HPDE6-E6E7 (cell line): ENCODE data around the gene EPX.

Source experiments
- DNase-seq: peaks from one replicate; pipeline ENCODE4 v3.0.0; 2011; ENCODE audit warnings: missing footprints; ENCODE audit errors: extremely low spot score

EPX gene

DNA sequence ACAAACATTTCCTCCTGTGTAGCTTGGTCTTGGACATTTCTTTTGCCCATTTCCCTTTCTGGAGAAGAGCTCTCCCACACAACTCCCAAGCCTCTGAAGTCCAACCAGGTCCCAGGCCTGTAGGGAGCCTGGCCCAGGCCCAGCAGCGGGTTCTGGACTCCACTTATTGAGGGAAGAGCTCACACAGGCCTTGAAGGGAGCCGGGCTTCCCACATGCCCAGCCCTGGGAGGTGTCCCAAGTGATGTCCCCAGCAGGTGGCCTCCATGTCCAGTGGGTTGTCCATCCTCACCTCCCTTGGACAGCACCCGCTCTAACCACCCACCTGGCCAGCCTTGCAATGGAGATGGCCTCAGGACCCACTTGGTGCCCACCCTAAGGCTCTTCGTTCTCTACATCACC lies 5.9 kb upstream of the EPX start:
- DNase-seq: no peak

GRCh38 chr17:58187063-58187462 lies 5.5 kb upstream of the EPX start:
- no peak for DNase-seq

- no peak for DNase-seq
Measured at GRCh38 chr17:58187675-58188074, 4.9 kb upstream of the EPX start.

- DNase-seq: peak; percentile 77
Measured at GRCh38 chr17:58189436-58190146, 2.9 kb upstream of the EPX start.

DNA sequence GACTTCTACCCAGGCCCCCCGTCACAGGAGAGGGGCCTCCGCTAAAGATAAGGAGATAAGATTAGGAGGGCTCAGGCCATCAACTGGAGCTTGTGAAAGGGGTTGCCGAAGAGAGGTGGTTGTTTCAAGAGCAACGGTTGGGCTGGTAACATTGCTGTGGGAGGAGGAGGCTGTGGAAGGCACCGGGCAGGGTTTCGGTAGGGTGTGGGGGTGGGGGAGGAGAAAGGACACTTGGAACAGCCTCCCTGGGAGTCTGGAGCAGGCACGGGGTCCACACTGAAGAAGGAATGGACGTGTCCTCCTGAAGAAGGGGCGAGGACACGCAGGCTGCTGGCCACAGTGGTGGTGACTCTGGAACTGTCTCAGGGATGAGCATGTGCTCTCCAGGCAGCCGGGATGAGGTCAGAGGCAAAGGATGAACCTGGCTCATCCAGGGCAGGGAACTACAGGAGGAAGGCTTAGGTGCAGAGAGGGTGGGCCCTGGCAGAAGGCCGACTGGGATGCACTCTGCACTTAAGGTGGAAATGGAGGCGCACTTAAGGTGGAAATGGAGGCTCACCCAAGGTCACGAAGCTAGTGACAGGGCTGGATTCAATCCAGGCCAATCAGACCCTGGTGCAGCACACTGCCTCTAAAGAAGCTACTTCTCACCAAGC lies 1.2 kb upstream of the EPX start:
- no peak for DNase-seq

DNA sequence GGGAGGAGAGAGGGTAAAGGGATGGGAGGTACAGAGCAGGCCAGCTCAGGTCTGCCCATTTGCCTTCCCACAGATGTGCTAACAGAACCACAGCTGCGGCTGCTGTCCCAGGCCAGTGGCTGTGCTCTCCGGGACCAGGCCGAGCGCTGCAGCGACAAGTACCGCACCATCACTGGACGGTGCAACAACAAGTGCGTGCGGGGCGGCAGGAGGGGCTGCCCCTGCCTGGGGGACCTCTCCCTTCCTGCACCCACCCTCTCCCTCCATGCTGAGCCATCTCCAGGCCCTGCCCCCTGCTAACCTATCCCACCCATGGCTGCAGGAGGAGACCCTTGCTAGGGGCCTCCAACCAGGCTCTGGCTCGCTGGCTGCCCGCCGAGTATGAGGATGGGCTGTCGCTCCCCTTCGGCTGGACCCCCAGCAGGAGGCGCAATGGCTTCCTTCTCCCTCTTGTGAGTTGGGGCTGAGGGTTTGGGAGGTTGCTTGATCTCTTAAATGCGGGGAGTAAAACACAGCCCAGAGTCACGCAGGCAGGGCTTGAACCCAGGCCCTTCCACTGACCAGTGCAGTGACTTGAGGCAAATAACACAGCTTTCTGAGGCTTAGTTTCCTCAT lies 1.2 kb downstream of the EPX start:
- DNase-seq: no peak

- DNase-seq: no peak
Measured at GRCh38 chr17:58195518-58196123, 3.1 kb downstream of the EPX start.

DNA sequence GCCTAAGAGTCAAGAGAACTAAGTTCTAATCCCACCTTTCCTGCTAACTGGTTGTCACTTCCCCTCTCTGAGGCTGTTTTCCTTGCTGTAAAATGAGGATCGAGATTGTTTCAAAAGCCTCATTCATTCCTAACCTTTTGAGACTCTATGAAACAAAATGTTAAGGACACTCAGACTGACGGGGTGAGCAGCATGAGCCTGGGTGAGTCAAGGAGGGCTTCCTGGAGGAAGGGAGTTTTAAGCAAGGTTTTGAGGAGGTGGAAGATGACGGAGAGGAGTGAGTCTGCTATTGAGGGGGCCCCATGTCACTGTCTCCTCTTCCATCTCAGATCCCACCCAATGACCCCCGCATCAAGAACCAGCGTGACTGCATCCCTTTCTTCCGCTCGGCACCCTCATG lies 4.1 kb downstream of the EPX start:
- DNase-seq: no peak

- DNase-seq: peak; percentile 34
Measured at GRCh38 chr17:58200024-58200633, 7.6 kb downstream of the EPX start.

DNA sequence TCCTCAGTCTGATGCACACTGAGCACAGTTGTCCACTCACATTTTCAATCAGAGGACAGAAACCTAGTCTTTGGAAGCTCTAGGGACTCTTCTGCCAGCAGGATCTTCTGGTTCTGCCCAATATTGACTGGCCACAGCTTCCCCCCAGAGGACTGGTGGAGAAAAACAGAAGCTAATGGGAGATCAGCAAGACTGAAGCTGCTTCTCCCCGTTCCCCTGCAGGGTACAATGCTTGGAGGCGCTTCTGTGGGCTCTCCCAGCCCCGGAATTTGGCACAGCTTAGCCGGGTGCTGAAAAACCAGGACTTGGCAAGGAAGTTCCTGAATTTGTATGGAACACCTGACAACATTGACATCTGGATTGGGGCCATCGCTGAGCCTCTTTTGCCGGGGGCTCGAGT lies 10.3 kb downstream of the EPX start:
- DNase-seq: no peak

GRCh38 chr17:58204796-58205195 lies 12.3 kb downstream of the EPX start:
- DNase-seq: no peak

- DNase-seq: no peak
Measured at GRCh38 chr17:58205936-58206335, 13.4 kb downstream of the EPX start.

DNA sequence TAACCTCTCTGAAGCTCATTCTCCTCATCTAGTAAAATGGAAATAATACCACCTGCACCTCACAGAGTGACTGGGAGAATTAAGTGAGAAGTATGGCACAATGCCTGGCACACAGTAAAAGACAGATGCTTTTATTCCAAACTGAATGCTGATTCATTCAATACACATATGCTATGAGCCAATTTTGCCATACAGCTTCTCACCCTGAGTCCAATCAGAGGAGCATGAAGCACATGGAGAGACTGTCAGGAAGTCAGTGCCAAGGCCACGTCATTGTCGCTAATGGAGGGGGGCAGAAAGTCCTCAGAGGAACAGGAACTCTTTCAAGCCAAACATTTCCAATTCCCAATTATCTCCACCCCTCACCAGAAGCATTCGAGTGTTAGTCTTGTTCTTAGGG lies 14.9 kb downstream of the EPX start:
- no peak for DNase-seq

DNA sequence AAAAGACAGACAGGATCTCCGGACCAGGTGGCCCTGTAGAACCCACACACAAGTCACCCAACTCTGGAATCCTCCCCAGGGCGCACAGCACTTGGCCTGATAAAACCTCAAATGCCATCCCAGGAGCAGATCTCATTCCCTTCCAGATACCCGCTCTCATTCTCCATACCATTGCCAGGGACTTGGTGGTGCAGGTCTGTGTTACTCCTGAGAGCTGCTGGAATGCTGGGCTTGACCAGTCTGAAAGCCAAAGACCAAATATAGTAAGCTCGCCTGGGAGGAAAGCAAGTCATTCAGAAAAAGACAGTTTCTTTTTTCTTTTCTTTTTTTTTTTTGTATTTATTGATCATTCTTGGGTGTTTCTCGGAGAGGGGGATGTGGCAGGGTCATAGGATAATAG lies 15.8 kb downstream of the EPX start:
- no peak for DNase-seq

DNA sequence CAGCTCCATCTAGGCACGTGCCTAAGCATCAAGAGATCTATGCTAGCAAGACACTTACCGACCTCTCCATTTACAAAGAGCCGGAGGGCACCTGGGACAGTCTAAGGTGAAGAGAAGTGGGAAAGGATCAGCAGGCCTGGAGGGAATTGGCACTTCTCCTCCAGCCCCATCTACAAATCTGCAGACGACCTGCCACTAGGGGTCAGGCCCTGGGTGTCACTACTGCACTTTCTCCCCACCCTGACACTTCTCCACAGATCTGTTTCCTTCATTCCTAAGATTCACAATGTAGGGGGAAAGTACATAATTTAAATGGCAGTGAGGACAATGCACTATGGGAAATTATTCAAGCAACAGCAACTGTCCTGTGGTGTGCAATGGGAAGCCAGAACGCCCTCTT lies 18.4 kb downstream of the EPX start:
- DNase-seq: no peak

DNA sequence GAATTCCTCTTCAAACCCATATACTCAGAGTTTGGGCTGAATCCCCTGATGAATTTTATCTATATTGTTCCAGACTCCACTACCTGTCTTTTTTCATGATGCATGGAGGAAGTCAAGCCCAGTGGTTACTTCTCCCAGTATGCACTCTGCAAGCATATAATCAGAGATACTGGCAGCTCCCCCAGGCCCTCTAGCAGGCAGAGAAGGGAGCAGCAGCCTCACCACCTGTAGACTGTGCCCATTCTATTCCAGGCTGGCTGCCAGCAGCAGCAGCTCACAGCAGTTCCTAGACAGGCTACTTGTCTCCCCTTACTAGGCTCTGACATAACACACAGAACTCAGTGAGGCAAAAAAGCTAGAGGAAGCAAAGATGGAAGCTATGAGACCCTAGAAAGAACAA lies 23.2 kb downstream of the EPX start:
- no peak for DNase-seq

DNA sequence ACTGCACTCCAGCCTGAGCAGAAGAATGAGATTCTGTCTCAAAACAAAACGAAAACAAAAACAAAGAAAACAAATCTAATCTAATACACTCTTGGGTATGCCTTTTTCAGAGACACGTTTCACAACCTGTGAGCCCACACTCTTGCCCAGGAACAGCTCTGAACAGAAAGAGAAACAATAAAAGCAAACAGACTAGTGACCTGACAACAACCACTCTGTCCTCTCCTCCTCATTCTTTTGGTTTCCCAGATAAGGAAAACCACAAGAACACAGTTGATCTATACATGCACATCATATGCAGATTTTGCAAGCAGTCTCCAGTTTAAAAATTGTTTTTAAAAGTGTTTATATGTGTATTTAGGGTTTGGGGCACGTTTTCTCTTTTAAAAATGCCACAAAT lies 25.2 kb downstream of the EPX start:
- DNase-seq: no peak

DNA sequence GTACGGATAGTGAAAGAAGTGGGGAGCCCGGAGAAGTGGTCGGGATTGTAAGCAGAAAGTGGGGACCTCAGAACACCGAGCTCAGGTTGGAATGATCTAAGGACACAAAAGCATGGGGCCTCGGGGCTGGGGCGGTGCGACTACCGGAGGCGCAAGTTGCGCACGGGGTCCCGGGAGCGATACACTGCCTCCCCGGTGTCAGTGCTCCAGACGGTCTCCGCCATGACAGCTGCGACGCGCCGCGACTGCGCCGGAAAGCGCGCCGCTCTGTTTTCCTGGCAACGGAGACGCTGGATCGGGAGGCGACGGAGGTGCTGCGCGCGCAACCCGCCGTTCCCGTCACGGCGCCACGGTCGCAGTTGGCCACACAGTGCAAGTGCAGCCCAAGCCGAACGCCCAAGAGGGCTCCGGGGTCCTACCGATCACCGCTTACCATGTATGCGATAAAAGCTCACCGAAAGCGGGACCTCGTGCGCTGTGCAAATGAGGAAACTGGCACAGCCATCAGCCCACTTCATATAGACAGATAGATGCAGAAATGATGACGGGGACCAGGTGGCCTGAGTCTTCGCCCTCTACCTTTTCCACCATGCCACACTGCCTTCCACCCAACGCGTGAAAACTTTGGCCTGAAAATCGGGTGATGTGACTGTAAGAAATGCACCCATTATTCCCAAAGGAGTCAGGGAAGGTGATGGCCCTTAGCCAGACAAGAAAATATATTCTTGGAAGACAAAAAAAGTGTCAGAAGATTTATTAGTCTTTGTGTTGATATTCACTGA lies 26.7 kb downstream of the EPX start, which contains the start of gene MKS1:
Gene MKS1, minus strand, starts transcription at position 249 of the 782 bp plus-strand sequence. Its CDS starts 25 bp downstream, at position 224.
- peak; percentile 99 for DNase-seq

DNA sequence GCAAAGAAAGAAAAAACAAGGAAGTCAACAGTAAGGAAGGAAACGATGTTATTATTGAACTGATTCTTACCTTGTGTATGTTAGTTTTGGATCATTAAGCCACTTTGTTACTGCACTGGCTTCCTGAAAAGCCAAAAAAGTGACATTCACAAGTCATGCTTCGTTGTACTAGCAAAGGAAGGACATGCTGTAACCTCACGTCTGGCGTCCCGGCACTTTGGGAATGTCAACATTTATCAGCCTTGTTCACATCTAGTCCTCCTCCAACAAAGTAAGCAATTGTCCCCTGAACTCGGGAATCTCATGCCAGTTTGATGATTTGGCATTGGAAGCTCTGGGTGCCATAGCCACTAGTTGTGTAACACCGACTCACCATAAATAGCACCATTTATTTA lies 27.3 kb downstream of the EPX start:
- no peak for DNase-seq

DNA sequence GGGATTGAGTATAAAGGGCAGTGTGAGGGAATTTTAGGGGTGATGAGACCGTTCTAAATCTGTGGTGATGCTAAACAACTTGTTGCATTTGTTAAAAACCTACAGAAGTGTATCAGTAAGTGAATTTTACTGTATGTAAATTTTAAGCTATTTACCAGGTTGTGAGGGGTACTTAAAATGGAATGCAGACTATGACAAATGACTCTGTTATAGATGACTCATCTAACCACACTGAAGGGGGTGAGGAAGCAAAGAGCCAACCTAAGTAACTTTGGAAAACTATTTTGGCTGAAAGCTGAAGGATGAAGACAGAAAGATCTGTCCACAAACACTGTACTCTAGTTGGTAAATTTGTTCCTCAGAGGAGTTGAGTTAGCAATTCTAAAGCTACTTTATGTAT lies 31.8 kb downstream of the EPX start:
- no peak for DNase-seq

DNA sequence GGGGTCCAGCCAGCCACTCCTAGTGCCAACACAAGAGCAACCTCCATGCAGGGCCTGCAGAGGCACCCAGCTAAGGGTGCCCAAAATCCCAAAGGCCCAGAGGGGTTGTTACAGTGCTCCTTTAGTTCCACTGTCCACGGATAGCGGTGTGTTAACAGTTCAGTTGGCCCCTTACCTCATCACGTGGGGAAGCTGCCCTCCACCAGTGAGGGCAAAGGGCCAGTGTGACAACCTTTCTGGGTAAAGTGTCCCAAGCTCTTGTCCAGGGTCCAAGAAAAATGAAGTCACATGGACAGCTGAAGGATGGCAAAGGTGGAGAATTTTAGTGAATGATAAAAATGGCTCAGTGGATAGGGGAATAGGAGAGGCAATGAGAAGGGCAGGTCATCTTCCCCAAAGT lies 35.2 kb downstream of the EPX start:
- DNase-seq: no peak

DNA sequence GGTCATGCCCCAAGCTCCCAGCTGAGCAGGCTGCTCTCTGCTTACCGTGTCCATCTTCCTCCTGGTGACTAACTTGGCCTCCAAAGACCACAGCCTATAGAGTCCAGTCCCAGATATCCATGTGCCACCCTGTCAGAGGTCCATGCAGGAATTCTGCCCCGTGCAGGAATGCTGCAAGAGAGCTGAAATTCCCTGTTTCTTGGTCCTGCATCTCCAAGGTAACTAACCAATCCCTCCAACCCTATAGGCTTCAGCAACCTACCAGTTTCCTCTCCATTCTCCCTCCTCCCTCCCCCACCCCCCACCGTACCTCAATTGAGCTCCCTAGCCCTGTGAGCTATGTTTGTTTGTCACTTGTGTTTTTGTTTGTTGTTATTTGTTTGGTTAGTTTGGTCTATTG lies 36.2 kb downstream of the EPX start:
- DNase-seq: no peak
